ENCODE results near the gene CCDC187.

GRCh38 chr9:136338511-136338910, 34.6 kb upstream of the CCDC187 start:
- TF ChIP-seq POLR2A (IDR thresholded peaks at IDR 0.05), result no peak
- no peak for TF ChIP-seq CTCF (IDR thresholded peaks at IDR 0.05)
